ENCODE data around the gene FCRL1. TPM values are rescaled to one million over a fixed set of nuclear protein-coding genes. Genes with fewer than 3 reads are reported as not detected.

The FCRL1 gene
- total and polyA plus RNA-seq, 2 of the 13 experiments (the other 11 are each of a cell fraction or from before 2014, with no cell fraction given), result not detected

- TF ChIP-seq SCMH1 (CRISPR knock-in tag; IDR thresholded peaks at IDR 0.05; ENCODE audit: borderline replicate concordance) (no peak), ZBTB38 (CRISPR knock-in tag; IDR thresholded peaks at IDR 0.05) (no peak), ELF3 (CRISPR knock-in tag; IDR thresholded peaks at IDR 0.05) (no peak), JUN (CRISPR knock-in tag; IDR thresholded peaks at IDR 0.05) (no peak), ZBTB4 (CRISPR knock-in tag; IDR thresholded peaks at IDR 0.05; ENCODE audit: borderline replicate concordance) (no peak)
Observed at GRCh38 chr1:157831968-157832626, 12.2 kb upstream of the FCRL1 start (continued).

DNA sequence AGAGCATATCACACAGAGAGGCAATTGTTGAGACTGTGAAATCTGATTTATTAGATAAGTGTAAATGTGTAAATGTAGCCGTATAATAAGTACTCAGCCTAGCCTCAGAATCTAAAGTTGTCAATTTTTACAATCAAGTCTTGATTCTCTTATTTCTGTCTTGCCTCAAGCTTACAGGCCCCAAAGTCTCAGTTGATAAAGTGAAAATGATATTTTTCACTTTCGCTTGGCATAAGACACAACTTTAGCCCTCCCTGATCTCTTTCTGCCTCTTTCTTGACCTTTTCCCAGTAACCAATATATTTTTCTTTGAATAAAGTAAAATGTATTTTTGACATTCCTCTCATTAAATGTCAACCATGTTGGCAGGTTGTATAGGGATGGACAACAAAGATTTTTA is 11.0 kb upstream of the FCRL1 start:
- ATAC-seq (no peak), DNase-seq (ENCODE audit: low spot score) (no peak), FAIRE-seq (no peak)
- no peaks in the 10 kb centered on the region for H3K27me3 ChIP-seq (ENCODE audit: control insufficient read depth in 1 of 2, insufficient read depth in 2 of 2, low read length in 2 of 2)
- no peaks in the 10 kb centered on the region for H4K20me1 ChIP-seq (ENCODE audit: insufficient read depth, low read length)
- H3K27ac ChIP-seq (ENCODE audit: extremely low read length, insufficient read depth, low read length), result no peak overlapping the region
- H3K36me3 ChIP-seq (replicated peaks in 1 of 2; ENCODE audit: control insufficient read depth in 1 of 2, insufficient read depth in 2 of 2, low read length in 2 of 2), result no peaks in the 10 kb centered on the region
- H3K79me2 ChIP-seq (ENCODE audit: insufficient read depth, low read length), result no peaks in the 10 kb centered on the region
- H3K9ac ChIP-seq (ENCODE audit: insufficient read depth, low read depth, low read length), result no peak overlapping the region
- H3K4me3 ChIP-seq (replicated peaks in 1 of 3; ENCODE audit: insufficient read depth in 1 of 3, low read depth in 2 of 3, low read length in 3 of 3), result no peak overlapping the region
- H2AFZ ChIP-seq (ENCODE audit: low read length), result no peak overlapping the region
- no peak overlapping the region for H3K4me2 ChIP-seq (ENCODE audit: low read depth, low read length)
- intact Hi-C loops (cut with micrococcal nuclease; ENCODE audit: unreplicated experiment), result no loop called here
- in situ Hi-C loops (cut with HindIII; ENCODE audit: extremely low pct_ligation_motif_present, low pct_unique_long_range_greater_than_20kb), result no loop called here
- POLR2A ChIA-PET, result no interaction called here
- H3K9me3 ChIP-seq (ENCODE audit: low read length), result no peaks in the 10 kb centered on the region
- no peak for TF ChIP-seq DR1 (CRISPR knock-in tag; IDR thresholded peaks at IDR 0.05)
- CTCF ChIA-PET (ENCODE audit: low intra/inter-chr PET ratio, low total read pairs), result no interaction called here
- H3K4me1 ChIP-seq (ENCODE audit: insufficient read depth, low read length), result no peaks in the 10 kb centered on the region
- 7% methylated on average over 2 of the region's 2 CpGs for WGBS (ENCODE audit: low lambda C conversion rate)
- BruUV-seq (replicated peaks), result no TSS peak

All from HepG2 (cell line).